GM12878 (cell line): ENCODE data around the gene HDGF. TPM values are rescaled to one million over a fixed set of nuclear protein-coding genes. Genes with fewer than 3 reads are reported as not detected.

Source experiments
- ATAC-seq: fragments of 200-7000 bp; cut with Tn5 transposase; 3 replicates; pipeline ENCODE4 v1.9.1; 2020; ENCODE audit warnings: mild to moderate bottlenecking, moderate library complexity
- BruUV-seq: library from RNA; stranded (reverse); fragments of 400-500 nt; replicated peaks from 2 replicates; lab custom pipeline; 2021; lab: Mats Ljungman, UMichigan
- CTCF ChIA-PET: fragments of 300-600 bp; sonication (Branson Sonifier 250); formaldehyde crosslinking; extraction: SDS; loops from one replicate; lab custom pipeline; 2021; ENCODE audit warnings: inconsistent platforms; lab: Yijun Ruan, JAX
- POLR2A ChIA-PET: fragments of 350-600 bp; formaldehyde crosslinking; extraction: SDS; loops from one replicate; lab custom pipeline; 2021; ENCODE audit warnings: inconsistent platforms; lab: Charles Lee
- RAD21 ChIA-PET: fragments of 300-600 bp; sonication (Branson Sonifier 250); formaldehyde crosslinking; loops from one replicate; lab custom pipeline; 2023; ENCODE audit warnings: antibody characterized with exemption; ENCODE audit not compliant: unreplicated experiment; lab: Charles Lee
- SMC1A ChIA-PET: fragments of 300-600 bp; sonication (Branson Sonifier 250); formaldehyde crosslinking; loops from one replicate; lab custom pipeline; 2023; ENCODE audit not compliant: unreplicated experiment, uncharacterized antibody; lab: Charles Lee
- DNase-seq: peaks from one replicate; pipeline ENCODE4 v3.0.0-alpha.2; 2011; ENCODE audit warnings: low read depth, low spot score
- FAIRE-seq: peaks from 3 replicates; lab custom pipeline; 2011; peaks lifted over from hg19 to GRCh38; lab: Jason Lieb, UNC
- H2AFZ ChIP-seq: 2 replicates; pipeline ENCODE4 v1.6.0; 2011; ENCODE audit warnings: low read depth, low read length, control low read depth; ENCODE audit not compliant: control insufficient read depth
- H3K27ac ChIP-seq: 2 replicates; pipeline ENCODE4 v1.5.1; 2011; ENCODE audit warnings: control low read depth; ENCODE audit not compliant: control insufficient read depth, insufficient read depth
- H3K27me3 ChIP-seq, 2 experiments: replicated peaks in 1 of 2; 2 replicates each; pipeline versions ENCODE4 v1.6.0 to v1.6.1; 2011; ENCODE audit warnings: low read length in 1 of 2; ENCODE audit not compliant: control insufficient read depth in 2 of 2, insufficient read depth in 2 of 2
- H3K36me3 ChIP-seq, 2 experiments: 2 replicates each; pipeline ENCODE4 v1.5.1; 2011; ENCODE audit warnings: low read length in 1 of 2; ENCODE audit not compliant: control insufficient read depth in 2 of 2, insufficient read depth in 2 of 2
- H3K4me1 ChIP-seq: 2 replicates; pipeline ENCODE4 v1.6.1; 2011; ENCODE audit warnings: mild to moderate bottlenecking, low read length, moderate library complexity, mixed read lengths; ENCODE audit not compliant: control insufficient read depth, insufficient read depth
- H3K4me2 ChIP-seq: 2 replicates; pipeline ENCODE4 v1.6.0; 2011; ENCODE audit warnings: control low read depth; ENCODE audit not compliant: control insufficient read depth, insufficient read depth
- H3K4me3 ChIP-seq: fragments of 200-600 bp; sonication (generic); 2 replicates; pipeline ENCODE4 v1.5.1; 2016
- H3K79me2 ChIP-seq: 2 replicates; pipeline ENCODE4 v1.6.0; 2011; ENCODE audit warnings: low read length; ENCODE audit not compliant: control insufficient read depth, insufficient read depth
- H3K9ac ChIP-seq: 2 replicates; pipeline ENCODE4 v1.8.0; 2011; ENCODE audit warnings: low read length, control low read depth, mixed read lengths; ENCODE audit not compliant: control insufficient read depth, insufficient read depth
- H3K9me3 ChIP-seq: replicated peaks from 3 replicates; pipeline ENCODE4 v1.5.1; 2011; ENCODE audit warnings: mild to moderate bottlenecking, low read length; ENCODE audit not compliant: control insufficient read depth, insufficient read depth
- H4K20me1 ChIP-seq: 2 replicates; pipeline ENCODE4 v1.6.0; 2011; ENCODE audit not compliant: control insufficient read depth, insufficient read depth
- CTCF ChIP-seq, 3 experiments: IDR thresholded peaks in 2 of 3; conservative IDR thresholded peaks in 1 of 3; 2 replicates each; pipeline ENCODE4 v1.5.1; 2011; ENCODE audit warnings: low read depth in 3 of 3, low read length in 3 of 3, mild to moderate bottlenecking in 3 of 3, control low read depth in 2 of 3, moderate library complexity in 2 of 3, inconsistent platforms in 1 of 3, mixed read lengths in 1 of 3; ENCODE audit not compliant: control insufficient read depth in 2 of 3, insufficient read depth in 1 of 3; ENCODE audit errors: extremely low read depth in 1 of 3
- POLR2A ChIP-seq: IDR thresholded peaks from 2 replicates; pipeline ENCODE4 v1.6.1; 2011; ENCODE audit warnings: low read depth, mild to moderate bottlenecking, low read length
- POLR2AphosphoS5 ChIP-seq: IDR thresholded peaks from 2 replicates; pipeline ENCODE4 v1.6.1; 2011; ENCODE audit warnings: mild to moderate bottlenecking, low read length, inconsistent platforms
- POU2F2 ChIP-seq: IDR thresholded peaks from 3 replicates; pipeline ENCODE4 v1.6.1; 2011; ENCODE audit warnings: low read depth, mild to moderate bottlenecking, low read length, borderline replicate concordance
- SRF ChIP-seq, 2 experiments: IDR thresholded peaks; 2 replicates each; pipeline ENCODE4 v1.6.1; 2011; ENCODE audit warnings: low read depth in 2 of 2, low read length in 2 of 2, mild to moderate bottlenecking in 1 of 2, moderate library complexity in 1 of 2
- ZNF592 ChIP-seq: fragments of 450-650 bp; IDR thresholded peaks from 2 replicates; pipeline ENCODE4 v1.6.1; 2017; ENCODE audit warnings: mild to moderate bottlenecking, moderate library complexity
- WGBS: methylation state at CpG from one replicate; pipeline ENCODE4 v1.1.6; 2016; ENCODE audit warnings: low lambda C conversion rate; ENCODE audit not compliant: insufficient replicate concordance, insufficient coverage; ENCODE audit errors: missing lambda C conversion rate; 5-methylcytosine and 5-hydroxymethylcytosine counted together
- in situ Hi-C: fragments of 300-500 bp; cut with MboI; formaldehyde crosslinking; loops from 9 replicates; pipeline ENCODE4 v1.14.3; 2018; ENCODE audit warnings: mixed read lengths
- intact Hi-C: fragments of 100-400 bp; cut with micrococcal nuclease; formaldehyde crosslinking; loops from one replicate; pipeline ENCODE4 v1.14.2; 2022; ENCODE audit not compliant: unreplicated experiment
- polyA plus RNA-seq, 11 experiments: library from polyadenylated mRNA; depleted of rRNA in 4 of 11; unstranded in 6 of 11; stranded (reverse) in 5 of 11; fragments of >200 nt; fragmentation: Nextera tagmentation in 4 of 11; fragmentation: Illumina TruSeq in 1 of 11; extraction: Ambion mirVana in 4 of 11; extraction: Trizol in 1 of 11; gene quantifications; 1 replicate in 1 of 11; 2 replicates in 10 of 11; pipeline versions ENCODE4 v1.2.1 to v1.2.3, GENCODE V29; 2011 to 2016; ENCODE audit warnings: inconsistent platforms in 2 of 11, missing spikeins in 2 of 11, low read depth in 1 of 11
- total RNA-seq, 4 experiments: library from RNA; depleted of rRNA in 3 of 4; stranded (reverse); fragments of >200 nt in 3 of 4; fragmentation: Illumina TruSeq in 1 of 4; extraction: Trizol in 1 of 4; gene quantifications; 2 replicates each; pipeline versions ENCODE4 v1.2.1 to v1.2.3, GENCODE V29; 2013 to 2021

The HDGF gene
- total and polyA plus RNA-seq, 10 of the 15 experiments (the other 5 are each of a cell fraction or from before 2014, with no cell fraction given): 28.3 to 372 (median 209) TPM

- TF ChIP-seq POLR2A (0 out of 2 replicates have a peak, but pooled peaks have one; percentile 36), POU2F2 (peak; percentile 9; the same call in 1 of the 3 replicates), SRF (IDR thresholded peaks at IDR 0.05; ENCODE audit: low read depth in 2 of 2, low read length in 2 of 2) (no peak), POLR2AphosphoS5 (0 out of 2 replicates have a peak, but pooled peaks have one; percentile 57), CTCF (IDR thresholded peaks at IDR 0.05 in 2 of 3, conservative IDR thresholded peaks at IDR 0.05 in 1 of 3; ENCODE audit: control insufficient read depth in 2 of 3, extremely low read depth in 1 of 3, insufficient read depth in 1 of 3, low read depth in 3 of 3, low read length in 3 of 3) (0 out of 6 replicates have a peak, but pooled peaks of 1 of the 3 experiments have one; percentile 2), ZNF592 (no peak)
- Histone ChIP-seq H3K9ac (peak overlapping the region; percentile 92), H3K4me3 (peak overlapping the region; percentile 87), H4K20me1 (no peaks in the 10 kb centered on the region), H3K4me1 (no peaks in the 10 kb centered on the region), H3K4me2 (peak overlapping the region; percentile 99), H2AFZ (peak overlapping the region; percentile 95), H3K9me3 (no peaks in the 10 kb centered on the region), H3K27ac (peak overlapping the region; percentile 86), H3K79me2 (peaks cover 49% of the 10 kb centered on the region), H3K36me3 (peaks cover 0 to 8% of the 10 kb centered on the region in 2 experiments; a peak in 2 of 4 replicates), H3K27me3 (no peaks in the 10 kb centered on the region)
- WGBS: 9% methylated on average over 14 of the region's 14 CpGs
- ChIA-PET SMC1A (interaction anchor here (0.6 to 11.8 kb wide), 10 partner anchors 10 to 124 kb away, joined by 3 to 108 read pairs (median 6); partner anchors contain the start of genes HDGF, ISG20L2, METTL25B and MRPL24), POLR2A (interaction anchor here (0.6 to 6.9 kb wide), 7 partner anchors 10 to 534 kb away, joined by 4 to 71 read pairs (median 7); partner anchors contain the start of genes HDGF, ISG20L2, METTL25B and MRPL24), RAD21 (interaction anchor here (0.6 to 5.0 kb wide), 9 partner anchors 12 to 93 kb away, joined by 3 to 59 read pairs (median 4); partner anchors contain the start of genes HDGF, ISG20L2, METTL25B and MRPL24), CTCF (interaction anchor here (0.6 to 9.6 kb wide), 12 partner anchors 9 to 1631 kb away, joined by 3 to 152 read pairs (median 4); partner anchors contain the start of genes CRABP2, HDGF, ISG20L2 and METTL25B)
- intact Hi-C loops: loop anchor here (1.0 to 5.0 kb wide), 4 partner anchors 15 to 264 kb away; partner anchors contain the start of genes HDGF, ISG20L2, MEF2D and METTL25B
- TSS peak; percentile 92 for BruUV-seq
- peak; percentile 72 for FAIRE-seq
- in situ Hi-C loops: no loop called here
- DNase-seq: no peak
- peak; percentile 7 for ATAC-seq
Observed at GRCh38 chr1:156766298-156767100, 15.0 kb upstream of the HDGF start.
